IMR-90 (cell line): ENCODE data around the gene ARHGEF1.

Experiments used
- BHLHE40 ChIP-seq: fragments of 150-350 bp; IDR thresholded peaks from 2 replicates; pipeline ENCODE4 v1.6.1; 2016; ENCODE audit warnings: mild to moderate bottlenecking, low read depth, low read length
- CEBPB ChIP-seq: IDR thresholded peaks from 2 replicates; pipeline ENCODE4 v1.6.1; 2012; ENCODE audit warnings: low read depth, low read length, improper control_type of control experiment
- CTCF ChIP-seq: conservative IDR thresholded peaks from 2 replicates; pipeline ENCODE4 v1.5.1; 2012; ENCODE audit warnings: mild to moderate bottlenecking, low read depth, low read length, improper control_type of control experiment
- RAD21 ChIP-seq: IDR thresholded peaks from 2 replicates; pipeline ENCODE4 v1.6.1; 2012; ENCODE audit warnings: low read length, improper control_type of control experiment

GRCh38 chr19:41936416-41936850, 53.4 kb downstream of the ARHGEF1 start:
- no peak for TF ChIP-seq CTCF
- no peak for TF ChIP-seq CEBPB
- no peak for TF ChIP-seq RAD21
- no peak for TF ChIP-seq BHLHE40
